Natural killer cell (primary cell): ENCODE measurements around the gene CBX5. TPM values are rescaled to one million over a fixed set of nuclear protein-coding genes. Genes with fewer than 3 reads are reported as not detected.
A peak's percentile ranks its signal among the peaks of the same experiment; 100 is the strongest.
"Not testable (repeated sequence)": the region's sequence is repeated elsewhere in the genome, so short reads cannot be mapped to it uniquely, and the experiment has no call there.

ENCODE experiments used
- ATAC-seq, 3 donors: fragments of 150-1000 bp in 2 of 3; fragments of 200-7000 bp in 1 of 3; cut with Tn5 transposase; 1 replicate in 1 of 3; 2 replicates in 2 of 3; pipeline ENCODE4 v1.10.0; 2021; ENCODE audit warnings: mild to moderate bottlenecking in 2 of 3, moderate library complexity in 2 of 3
- DNase-seq, 2 donors: peaks; one replicate each; pipeline versions ENCODE4 v3.0.0 to v3.0.0-alpha.2; 2013 to 2021; ENCODE audit warnings: mixed read lengths in 1 of 2
- H3K27ac ChIP-seq: one replicate; pipeline ENCODE4 v1.5.1; 2013; ENCODE audit warnings: mild to moderate bottlenecking, low read length
- H3K27me3 ChIP-seq: one replicate; pipeline ENCODE4 v1.6.1; 2013; ENCODE audit warnings: low read length; ENCODE audit not compliant: control insufficient read depth, insufficient read depth
- H3K36me3 ChIP-seq: one replicate; pipeline ENCODE4 v1.6.1; 2013; ENCODE audit warnings: low read length; ENCODE audit not compliant: control insufficient read depth, insufficient read depth
- H3K4me1 ChIP-seq: one replicate; pipeline ENCODE4 v1.6.1; 2013; ENCODE audit warnings: low read length; ENCODE audit not compliant: control insufficient read depth, insufficient read depth
- H3K4me3 ChIP-seq: one replicate; pipeline ENCODE4 v1.5.1; 2013; ENCODE audit warnings: low read length
- H3K9me3 ChIP-seq: one replicate; pipeline ENCODE4 v1.6.1; 2013; ENCODE audit warnings: low read length; ENCODE audit not compliant: control insufficient read depth, insufficient read depth
- H3K27ac Mint-ChIP-seq, 2 donors: one replicate each; pipeline ENCODE4 v1.8.0; 2022; ENCODE audit warnings: mild to moderate bottlenecking in 2 of 2, mixed read lengths in 2 of 2, moderate library complexity in 1 of 2
- H3K27me3 Mint-ChIP-seq, 2 donors: one replicate each; pipeline ENCODE4 v1.8.0; 2022; ENCODE audit warnings: low read depth in 2 of 2, mixed read lengths in 2 of 2
- H3K36me3 Mint-ChIP-seq: one replicate; pipeline ENCODE4 v1.8.0; 2022; ENCODE audit warnings: mixed read lengths
- H3K4me1 Mint-ChIP-seq, 2 donors: one replicate each; pipeline ENCODE4 v1.8.0; 2022; ENCODE audit warnings: mixed read lengths in 2 of 2
- H3K4me3 Mint-ChIP-seq: one replicate; pipeline ENCODE4 v1.8.0; 2022; ENCODE audit warnings: mild to moderate bottlenecking, moderate library complexity, mixed read lengths
- H3K9me3 Mint-ChIP-seq, 2 donors: one replicate each; pipeline ENCODE4 v1.8.0; 2022; ENCODE audit warnings: mixed read lengths in 2 of 2
- WGBS: methylation state at CpG from one replicate; pipeline ENCODE4 v1.1.7; 2013; ENCODE audit warnings: missing lambda C conversion rate; ENCODE audit not compliant: insufficient coverage; 5-methylcytosine and 5-hydroxymethylcytosine counted together
- intact Hi-C: fragments of 100-400 bp; cut with micrococcal nuclease; formaldehyde crosslinking; loops from one replicate; pipeline ENCODE4 v1.14.2; 2022
- total RNA-seq, 4 donors: library from RNA; stranded (reverse); fragments of 120-200 nt in 1 of 4; gene quantifications; one replicate each; pipeline versions ENCODE4 v1.2.3 to v1.2.4, GENCODE V29; 2013 to 2022
- TF ChIP-seq, protein P1 (sequence below): fragments of 200-600 bp; IDR thresholded peaks from one replicate; pipeline ENCODE4 v1.8.0; 2022; ENCODE audit warnings: antibody characterized with exemption

Gene CBX5
- total RNA-seq, 3 donors from 2014 or later (not counting 1 experiment from before 2014, with no cell fraction given), result 30.8 to 42.3 (median 36.5) TPM

DNA sequence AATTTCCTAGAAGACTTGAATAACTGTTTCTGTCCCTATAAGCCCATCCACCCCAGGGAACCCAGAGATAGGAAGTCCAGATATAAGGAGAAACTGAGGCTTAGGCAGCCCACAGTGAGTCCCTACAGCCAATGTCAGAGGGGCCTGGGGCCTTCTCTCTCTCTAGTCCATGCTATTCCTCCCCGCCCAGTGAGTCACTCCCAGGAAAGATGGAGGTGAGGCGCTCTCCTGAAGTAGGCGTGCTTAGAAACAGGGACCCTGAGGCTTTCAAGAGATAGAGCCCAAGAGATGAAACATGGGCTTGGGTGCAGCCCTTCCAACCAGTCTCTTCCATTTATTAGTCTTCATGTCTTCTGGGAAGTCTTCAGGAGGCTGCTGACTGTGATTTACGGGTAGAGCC is 88.8 kb downstream of the CBX5 start:
- H3K27me3 Mint-ChIP-seq, result peaks cover 23 to 36% of the 10 kb centered on the region in 2 donors
- Histone ChIP-seq H3K9me3 (no peaks in the 10 kb centered on the region), H3K36me3 (no peaks in the 10 kb centered on the region), H3K27ac (no peak overlapping the region), H3K27me3 (peaks cover 30% of the 10 kb centered on the region), H3K4me3 (no peak overlapping the region), H3K4me1 (peaks cover 26% of the 10 kb centered on the region)
- no peak overlapping the region for H3K4me3 Mint-ChIP-seq
- intact Hi-C loops, result loop anchor here (1.0 to 2.0 kb wide), 2 partner anchors 159 to 184 kb away; no protein-coding TSS in a partner anchor
- H3K9me3 Mint-ChIP-seq, result no peaks in the 10 kb centered on the region
- DNase-seq, result no peak
- H3K27ac Mint-ChIP-seq, result no peak overlapping the region
- WGBS, result 56% methylated on average over 4 of the region's 4 CpGs
- no peak for ATAC-seq
- TF ChIP-seq, protein P1, sequence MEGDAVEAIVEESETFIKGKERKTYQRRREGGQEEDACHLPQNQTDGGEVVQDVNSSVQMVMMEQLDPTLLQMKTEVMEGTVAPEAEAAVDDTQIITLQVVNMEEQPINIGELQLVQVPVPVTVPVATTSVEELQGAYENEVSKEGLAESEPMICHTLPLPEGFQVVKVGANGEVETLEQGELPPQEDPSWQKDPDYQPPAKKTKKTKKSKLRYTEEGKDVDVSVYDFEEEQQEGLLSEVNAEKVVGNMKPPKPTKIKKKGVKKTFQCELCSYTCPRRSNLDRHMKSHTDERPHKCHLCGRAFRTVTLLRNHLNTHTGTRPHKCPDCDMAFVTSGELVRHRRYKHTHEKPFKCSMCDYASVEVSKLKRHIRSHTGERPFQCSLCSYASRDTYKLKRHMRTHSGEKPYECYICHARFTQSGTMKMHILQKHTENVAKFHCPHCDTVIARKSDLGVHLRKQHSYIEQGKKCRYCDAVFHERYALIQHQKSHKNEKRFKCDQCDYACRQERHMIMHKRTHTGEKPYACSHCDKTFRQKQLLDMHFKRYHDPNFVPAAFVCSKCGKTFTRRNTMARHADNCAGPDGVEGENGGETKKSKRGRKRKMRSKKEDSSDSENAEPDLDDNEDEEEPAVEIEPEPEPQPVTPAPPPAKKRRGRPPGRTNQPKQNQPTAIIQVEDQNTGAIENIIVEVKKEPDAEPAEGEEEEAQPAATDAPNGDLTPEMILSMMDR, result no peak
- peaks cover 11 to 30% of the 10 kb centered on the region in 2 donors for H3K4me1 Mint-ChIP-seq
- no peaks in the 10 kb centered on the region for H3K36me3 Mint-ChIP-seq

DNA sequence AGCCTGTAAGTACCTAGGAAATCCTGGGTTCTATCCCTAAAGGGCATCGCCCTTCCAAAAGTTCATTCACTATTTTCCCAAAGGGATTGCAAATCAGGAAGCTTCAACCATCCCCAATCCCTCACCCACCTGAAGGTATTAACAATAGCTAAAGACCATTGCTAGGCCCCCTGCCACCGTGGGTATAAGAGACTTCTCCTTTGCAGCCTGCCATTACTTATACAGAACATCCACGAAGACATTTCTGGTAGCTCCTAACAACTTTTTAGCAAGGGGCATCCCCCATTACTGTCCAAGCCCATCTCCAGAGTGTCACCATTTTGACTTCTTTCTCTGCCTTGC is 90.8 kb downstream of the CBX5 start:
- no peak overlapping the region for H3K4me3 ChIP-seq
- ATAC-seq (no peak), DNase-seq (no peak)
- Mint-ChIP-seq H3K27me3 (peaks cover 21 to 27% of the 10 kb centered on the region in 2 donors), H3K9me3 (no peaks in the 10 kb centered on the region), H3K4me1 (peaks cover 11 to 28% of the 10 kb centered on the region in 2 donors), H3K36me3 (no peaks in the 10 kb centered on the region), H3K27ac (peak overlapping the region in 1 of 2 donors; percentile 73), H3K4me3 (peak overlapping the region; percentile 88)
- WGBS, result 33% methylated on average over 3 of the region's 3 CpGs
- intact Hi-C loops, result no loop called here
- H3K27ac ChIP-seq, result peak overlapping the region; percentile 37
- H3K4me1 ChIP-seq, result peaks cover 18% of the 10 kb centered on the region
- TF ChIP-seq, protein P1, result no peak
- H3K9me3 ChIP-seq, result no peaks in the 10 kb centered on the region
- H3K27me3 ChIP-seq, result peaks cover 24% of the 10 kb centered on the region
- H3K36me3 ChIP-seq, result no peaks in the 10 kb centered on the region

DNA sequence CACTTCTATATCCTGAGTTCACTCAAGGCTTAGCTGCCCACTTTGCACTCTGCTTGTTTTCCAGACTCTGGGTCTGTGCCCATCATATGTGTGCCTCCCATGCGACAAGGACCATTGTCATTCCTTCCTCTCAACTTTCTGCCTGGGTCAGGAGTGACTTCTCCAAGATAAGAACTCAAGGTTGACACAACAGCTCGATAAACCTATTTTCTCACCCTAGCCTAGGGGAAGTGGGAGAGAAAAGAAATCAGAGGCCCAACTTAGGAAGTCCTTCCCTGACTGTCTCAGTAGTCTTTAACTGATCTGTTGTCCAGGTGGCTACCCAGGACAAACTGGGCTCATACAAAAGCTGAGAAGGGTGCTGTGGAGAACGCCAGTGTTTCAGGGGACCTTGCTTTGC is 92.8 kb downstream of the CBX5 start:
- H3K27me3 Mint-ChIP-seq, result peaks cover 10 to 13% of the 10 kb centered on the region in 2 donors
- H3K9me3 ChIP-seq, result no peaks in the 10 kb centered on the region
- no peaks in the 10 kb centered on the region for H3K9me3 Mint-ChIP-seq
- H3K27me3 ChIP-seq, result peaks cover 17% of the 10 kb centered on the region
- TF ChIP-seq, protein P1, result no peak
- peaks cover 9% of the 10 kb centered on the region for H3K36me3 ChIP-seq
- DNase-seq (no peak), ATAC-seq (no peak)
- H3K27ac Mint-ChIP-seq, result no peak overlapping the region
- intact Hi-C loops, result no loop called here
- H3K4me1 ChIP-seq, result peaks cover 18% of the 10 kb centered on the region
- peaks cover 11 to 28% of the 10 kb centered on the region in 2 donors for H3K4me1 Mint-ChIP-seq
- no peak overlapping the region for H3K4me3 Mint-ChIP-seq
- 100% methylated on average over 2 of the region's 3 CpGs for WGBS
- H3K36me3 Mint-ChIP-seq, result no peaks in the 10 kb centered on the region
- H3K27ac ChIP-seq, result no peak overlapping the region
- H3K4me3 ChIP-seq, result no peak overlapping the region

DNA sequence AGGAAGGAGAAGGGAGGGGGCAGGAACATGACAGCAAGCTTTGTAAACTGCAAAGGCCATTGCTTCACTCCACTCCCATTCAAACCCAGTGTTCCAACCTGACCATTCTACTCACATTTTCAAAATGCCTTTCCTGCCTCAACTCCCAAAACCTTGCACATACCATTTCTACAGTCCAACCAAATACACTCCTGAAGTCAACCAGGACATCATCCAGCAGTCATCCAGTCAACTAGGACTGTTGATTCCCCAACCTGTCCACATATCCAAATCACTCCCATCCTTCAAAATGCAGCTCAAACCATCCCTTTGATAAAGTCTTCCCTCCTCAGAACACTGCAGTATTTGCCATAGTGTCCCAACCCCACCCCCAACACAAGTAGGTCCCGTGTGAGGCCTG is 94.0 kb downstream of the CBX5 start:
- no peak overlapping the region for H3K4me3 Mint-ChIP-seq
- H3K36me3 ChIP-seq, result peaks cover 13% of the 10 kb centered on the region
- H3K4me3 ChIP-seq, result no peak overlapping the region
- H3K27me3 Mint-ChIP-seq, result peaks cover 9 to 10% of the 10 kb centered on the region in 2 donors
- no peaks in the 10 kb centered on the region for H3K36me3 Mint-ChIP-seq
- no peaks in the 10 kb centered on the region for H3K9me3 ChIP-seq
- H3K4me1 Mint-ChIP-seq, result peaks cover 11 to 22% of the 10 kb centered on the region in 2 donors
- no peaks in the 10 kb centered on the region for H3K9me3 Mint-ChIP-seq
- no peak overlapping the region for H3K27ac ChIP-seq
- no peak for ATAC-seq
- peaks cover 8% of the 10 kb centered on the region for H3K27me3 ChIP-seq
- H3K27ac Mint-ChIP-seq, result no peak overlapping the region
- TF ChIP-seq, protein P1, result no peak
- H3K4me1 ChIP-seq, result peaks cover 12% of the 10 kb centered on the region
- DNase-seq, result no peak
- intact Hi-C loops, result no loop called here
- no CpG with 5 or more reads among the region's 1 CpG for WGBS

DNA sequence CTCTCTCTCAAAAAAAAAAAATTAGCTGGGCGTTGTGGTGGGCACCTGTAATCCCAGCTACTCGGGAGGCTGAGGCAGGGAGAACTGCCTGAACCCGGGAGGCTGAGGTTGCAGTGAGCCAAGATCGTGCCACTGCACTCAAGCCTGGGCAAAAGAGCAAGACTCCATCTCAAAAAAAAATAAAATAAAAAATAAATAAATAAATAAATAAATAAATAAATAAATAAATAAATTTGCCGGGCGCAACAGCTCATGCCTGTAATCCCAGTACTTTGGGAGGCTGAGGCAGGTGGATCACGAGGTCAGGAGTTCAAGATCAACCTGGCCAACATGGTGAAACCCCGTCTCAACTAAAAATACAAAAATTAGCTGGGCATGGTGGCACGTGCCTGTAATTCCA is 94.6 kb downstream of the CBX5 start:
- H3K27ac Mint-ChIP-seq, H3K4me3 ChIP-seq, DNase-seq, H3K27me3 ChIP-seq, ATAC-seq, H3K27me3 Mint-ChIP-seq, H3K9me3 Mint-ChIP-seq, H3K4me3 Mint-ChIP-seq, H3K27ac ChIP-seq, H3K36me3 Mint-ChIP-seq, H3K9me3 ChIP-seq, intact Hi-C loops: not testable (repeated sequence)
- Histone ChIP-seq H3K4me1 (peaks cover 12% of the 10 kb centered on the region), H3K36me3 (peaks cover 13% of the 10 kb centered on the region)
- peaks cover 11 to 22% of the 10 kb centered on the region in 2 donors for H3K4me1 Mint-ChIP-seq
- WGBS, result 97% methylated on average over 8 of the region's 9 CpGs
